GM12801 (cell line): ENCODE results near the gene NTN1.

ENCODE experiments used
- TF ChIP-seq, protein P1 (sequence below): IDR thresholded peaks from one replicate; pipeline ENCODE4 v1.5.1; 2011; ENCODE audit warnings: control low read depth; ENCODE audit not compliant: insufficient read length; ENCODE audit errors: extremely low read depth

NTN1 gene

GRCh38 chr17:9224485-9224884 lies 203.2 kb downstream of the NTN1 start:
- TF ChIP-seq, protein P1, sequence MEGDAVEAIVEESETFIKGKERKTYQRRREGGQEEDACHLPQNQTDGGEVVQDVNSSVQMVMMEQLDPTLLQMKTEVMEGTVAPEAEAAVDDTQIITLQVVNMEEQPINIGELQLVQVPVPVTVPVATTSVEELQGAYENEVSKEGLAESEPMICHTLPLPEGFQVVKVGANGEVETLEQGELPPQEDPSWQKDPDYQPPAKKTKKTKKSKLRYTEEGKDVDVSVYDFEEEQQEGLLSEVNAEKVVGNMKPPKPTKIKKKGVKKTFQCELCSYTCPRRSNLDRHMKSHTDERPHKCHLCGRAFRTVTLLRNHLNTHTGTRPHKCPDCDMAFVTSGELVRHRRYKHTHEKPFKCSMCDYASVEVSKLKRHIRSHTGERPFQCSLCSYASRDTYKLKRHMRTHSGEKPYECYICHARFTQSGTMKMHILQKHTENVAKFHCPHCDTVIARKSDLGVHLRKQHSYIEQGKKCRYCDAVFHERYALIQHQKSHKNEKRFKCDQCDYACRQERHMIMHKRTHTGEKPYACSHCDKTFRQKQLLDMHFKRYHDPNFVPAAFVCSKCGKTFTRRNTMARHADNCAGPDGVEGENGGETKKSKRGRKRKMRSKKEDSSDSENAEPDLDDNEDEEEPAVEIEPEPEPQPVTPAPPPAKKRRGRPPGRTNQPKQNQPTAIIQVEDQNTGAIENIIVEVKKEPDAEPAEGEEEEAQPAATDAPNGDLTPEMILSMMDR: no peak

- TF ChIP-seq, protein P1: no peak
These were observed 204.2 kb downstream of the NTN1 start for GRCh38 chr17:9225305-9226101.

DNA sequence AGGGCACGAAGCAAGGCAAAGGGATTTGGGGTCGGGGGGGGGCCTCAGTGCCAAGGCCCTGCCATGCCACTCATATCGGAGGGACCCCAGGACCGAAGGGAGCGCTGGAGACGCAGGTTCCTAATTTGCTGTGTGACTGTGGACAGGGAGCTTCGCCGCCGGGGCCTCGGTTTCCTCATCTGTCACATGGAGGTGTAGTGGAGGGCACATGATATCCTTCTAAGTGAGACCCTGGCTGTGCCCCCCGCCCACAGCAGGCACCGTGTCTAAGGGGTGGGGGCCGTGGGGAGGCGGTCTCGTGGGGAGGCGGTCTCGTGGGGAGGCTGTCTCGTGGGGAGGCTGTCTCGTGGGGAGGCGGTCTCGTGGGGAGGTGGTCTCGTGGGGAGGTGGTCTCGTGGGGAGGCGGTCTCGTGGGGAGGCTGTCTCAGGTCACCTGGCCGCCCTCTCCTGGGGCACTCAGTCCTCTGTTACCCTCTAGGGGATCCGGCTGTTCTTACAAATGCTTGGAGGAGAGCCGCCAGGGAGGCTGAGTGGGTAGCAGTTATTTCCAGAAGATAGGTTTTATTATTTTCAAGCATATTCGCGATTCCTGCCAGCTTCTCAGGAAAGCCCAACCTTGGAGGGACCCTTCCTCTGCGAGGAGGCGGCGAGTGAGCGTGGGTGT lies 205.0 kb downstream of the NTN1 start:
- TF ChIP-seq, protein P1: no peak

DNA sequence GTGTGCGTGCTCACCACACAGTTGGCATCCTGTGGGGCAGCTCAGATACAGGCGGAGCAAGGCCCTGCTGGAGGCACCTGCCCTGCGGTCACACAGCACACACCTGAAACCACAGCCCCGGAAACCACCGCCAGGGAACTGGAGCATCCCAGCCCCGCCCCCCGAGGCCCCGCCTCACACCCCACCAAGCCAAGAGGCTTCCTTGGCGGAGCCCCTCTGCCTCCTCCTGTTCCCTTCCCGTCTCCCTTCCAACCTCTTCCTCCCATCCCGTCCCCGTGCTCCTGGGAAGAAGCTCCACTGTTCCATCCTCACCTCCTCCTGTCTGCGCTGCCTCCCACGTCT lies 205.5 kb downstream of the NTN1 start:
- TF ChIP-seq, protein P1: no peak

- TF ChIP-seq, protein P1: no peak
These were observed 206.6 kb downstream of the NTN1 start for GRCh38 chr17:9227819-9228407.

GRCh38 chr17:9228408-9229159 lies 207.3 kb downstream of the NTN1 start:
- TF ChIP-seq, protein P1: no peak
